Loucy (cell line): ENCODE data around the gene EPAS1.

Experiments
- H2AFZ ChIP-seq: fragments of 200-600 bp; sonication (generic); 2 replicates; pipeline ENCODE4 v1.6.0; 2016; ENCODE audit warnings: antibody characterized with exemption, mild to moderate bottlenecking, low read length, moderate library complexity
- H3F3A ChIP-seq: fragments of 200-600 bp; 2 replicates; pipeline ENCODE4 v1.6.0; 2016; ENCODE audit warnings: antibody characterized with exemption, low read depth, mild to moderate bottlenecking
- H3K27me3 ChIP-seq: fragments of 200-600 bp; sonication (generic); 2 replicates; pipeline ENCODE4 v1.6.1; 2014; ENCODE audit warnings: low read length, mild to moderate bottlenecking; ENCODE audit not compliant: insufficient read depth, poor library complexity, severe bottlenecking
- H3K36me3 ChIP-seq: fragments of 200-600 bp; sonication (generic); 2 replicates; pipeline ENCODE4 v1.6.1; 2016; ENCODE audit warnings: low read length; ENCODE audit not compliant: insufficient read depth
- H3K4me1 ChIP-seq: fragments of 200-600 bp; sonication (generic); 2 replicates; pipeline ENCODE4 v1.5.1; 2014; ENCODE audit warnings: low read length, mild to moderate bottlenecking; ENCODE audit not compliant: insufficient read depth, poor library complexity, severe bottlenecking
- H3K4me2 ChIP-seq: fragments of 200-600 bp; sonication (generic); 2 replicates; pipeline ENCODE4 v1.6.0; 2014; ENCODE audit warnings: antibody characterized with exemption, low read length, low read depth, mild to moderate bottlenecking; ENCODE audit not compliant: poor library complexity, severe bottlenecking
- H3K4me3 ChIP-seq: fragments of 200-600 bp; sonication (generic); 2 replicates; pipeline ENCODE4 v1.5.1; 2014; ENCODE audit warnings: low read length, mild to moderate bottlenecking, mixed read lengths; ENCODE audit not compliant: poor library complexity, severe bottlenecking
- H3K79me2 ChIP-seq: fragments of 200-600 bp; sonication (generic); 2 replicates; pipeline ENCODE4 v1.6.1; 2014; ENCODE audit warnings: low read length; ENCODE audit not compliant: insufficient read depth
- H3K9ac ChIP-seq: fragments of 200-600 bp; sonication (generic); 2 replicates; pipeline ENCODE4 v1.6.0; 2014; ENCODE audit warnings: mild to moderate bottlenecking, low read depth, low read length, moderate library complexity; ENCODE audit not compliant: poor library complexity, severe bottlenecking
- H3K9me2 ChIP-seq: fragments of 200-600 bp; sonication (generic); replicated peaks from 2 replicates; pipeline ENCODE4 v1.6.1; 2016; ENCODE audit warnings: low read depth, low read length, mixed read lengths
- H3K9me3 ChIP-seq: fragments of 200-600 bp; sonication (generic); 2 replicates; pipeline ENCODE4 v1.6.1; 2014; ENCODE audit warnings: mild to moderate bottlenecking, antibody characterized with exemption, low read length, low read depth; ENCODE audit not compliant: insufficient read depth
- H4K20me1 ChIP-seq: fragments of 200-600 bp; sonication (generic); 2 replicates; pipeline ENCODE4 v1.6.0; 2014; ENCODE audit warnings: antibody characterized with exemption, low read length, mild to moderate bottlenecking; ENCODE audit not compliant: insufficient read depth, poor library complexity, severe bottlenecking
- EZH2phosphoT487 ChIP-seq: fragments of 200-600 bp; IDR thresholded peaks from 2 replicates; pipeline ENCODE4 v1.6.1; 2018; ENCODE audit warnings: antibody characterized with exemption, mild to moderate bottlenecking, moderate library complexity, borderline replicate concordance
- TF ChIP-seq, protein P1 (sequence below): fragments of 200-600 bp; sonication (generic); conservative IDR thresholded peaks from 2 replicates; pipeline ENCODE4 v1.5.1; 2014; ENCODE audit warnings: mild to moderate bottlenecking, antibody characterized with exemption, low read length

Gene EPAS1

GRCh38 chr2:46377666-46378560 lies 80.7 kb downstream of the EPAS1 start:
- Histone ChIP-seq H3K9ac (no peak overlapping the region), H3K4me2 (no peak overlapping the region), H3K9me2 (no peaks in the 10 kb centered on the region), H3K9me3 (0 out of 2 replicates have a peak, but pooled peaks cover 5% of the 10 kb centered on the region), H3K4me3 (no peak overlapping the region), H3K36me3 (peaks cover 62% of the 10 kb centered on the region), H2AFZ (no peak overlapping the region), H3K4me1 (no peaks in the 10 kb centered on the region), H3K27me3 (no peaks in the 10 kb centered on the region), H4K20me1 (no peaks in the 10 kb centered on the region), H3F3A (no peaks in the 10 kb centered on the region), H3K79me2 (no peaks in the 10 kb centered on the region)
- TF ChIP-seq, protein P1, sequence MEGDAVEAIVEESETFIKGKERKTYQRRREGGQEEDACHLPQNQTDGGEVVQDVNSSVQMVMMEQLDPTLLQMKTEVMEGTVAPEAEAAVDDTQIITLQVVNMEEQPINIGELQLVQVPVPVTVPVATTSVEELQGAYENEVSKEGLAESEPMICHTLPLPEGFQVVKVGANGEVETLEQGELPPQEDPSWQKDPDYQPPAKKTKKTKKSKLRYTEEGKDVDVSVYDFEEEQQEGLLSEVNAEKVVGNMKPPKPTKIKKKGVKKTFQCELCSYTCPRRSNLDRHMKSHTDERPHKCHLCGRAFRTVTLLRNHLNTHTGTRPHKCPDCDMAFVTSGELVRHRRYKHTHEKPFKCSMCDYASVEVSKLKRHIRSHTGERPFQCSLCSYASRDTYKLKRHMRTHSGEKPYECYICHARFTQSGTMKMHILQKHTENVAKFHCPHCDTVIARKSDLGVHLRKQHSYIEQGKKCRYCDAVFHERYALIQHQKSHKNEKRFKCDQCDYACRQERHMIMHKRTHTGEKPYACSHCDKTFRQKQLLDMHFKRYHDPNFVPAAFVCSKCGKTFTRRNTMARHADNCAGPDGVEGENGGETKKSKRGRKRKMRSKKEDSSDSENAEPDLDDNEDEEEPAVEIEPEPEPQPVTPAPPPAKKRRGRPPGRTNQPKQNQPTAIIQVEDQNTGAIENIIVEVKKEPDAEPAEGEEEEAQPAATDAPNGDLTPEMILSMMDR = no peak

GRCh38 chr2:46378616-46379015 lies 81.4 kb downstream of the EPAS1 start:
- Histone ChIP-seq H3K27me3 (no peaks in the 10 kb centered on the region), H3K4me3 (no peak overlapping the region), H3K4me2 (no peak overlapping the region), H3K79me2 (no peaks in the 10 kb centered on the region), H3F3A (no peaks in the 10 kb centered on the region), H3K4me1 (no peaks in the 10 kb centered on the region), H3K9me3 (no peaks in the 10 kb centered on the region), H3K36me3 (peaks cover 55% of the 10 kb centered on the region; the same call in 1 of the 2 replicates), H3K9ac (no peak overlapping the region), H4K20me1 (no peaks in the 10 kb centered on the region), H2AFZ (no peak overlapping the region), H3K9me2 (no peaks in the 10 kb centered on the region)
- TF ChIP-seq EZH2phosphoT487 = no peak
- TF ChIP-seq, protein P1 = no peak

DNA sequence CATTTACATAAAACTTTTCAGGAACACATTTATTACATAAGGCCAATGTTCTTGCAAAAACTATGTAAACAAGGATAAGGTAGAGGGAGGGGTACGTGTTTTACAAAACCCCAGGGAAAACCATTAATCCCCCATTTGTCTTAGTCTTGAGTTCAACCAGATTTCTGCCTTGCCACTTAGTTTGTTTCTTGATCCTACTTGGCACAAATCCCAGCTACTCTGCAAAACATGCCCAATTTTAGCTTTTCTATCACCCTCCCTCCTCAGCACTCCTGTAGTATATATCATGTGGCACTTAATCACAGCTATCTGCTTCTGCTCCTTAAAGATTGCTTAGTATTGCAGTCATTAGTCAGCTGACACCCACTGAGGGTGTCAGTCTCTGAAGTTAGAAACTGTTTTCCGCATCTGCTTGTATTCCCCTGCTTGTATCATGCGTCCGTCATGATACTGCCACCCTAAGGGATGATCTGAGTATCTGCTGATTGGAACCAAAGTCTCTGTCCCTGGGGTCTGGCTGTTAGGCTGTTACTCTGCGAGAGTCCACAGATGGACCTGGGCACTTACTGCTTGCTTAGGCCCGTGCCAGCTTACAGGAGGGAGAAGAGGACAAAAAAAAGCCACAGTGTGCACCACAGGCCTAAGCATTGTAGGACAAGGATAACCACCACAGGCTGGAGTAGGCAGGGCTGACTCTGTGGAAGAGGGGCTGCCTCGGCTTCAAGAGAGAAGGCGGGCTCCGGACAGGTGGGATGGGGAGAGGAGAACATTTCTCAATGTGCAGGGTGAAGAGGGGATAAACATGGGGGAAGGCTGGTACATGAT lies 82.2 kb downstream of the EPAS1 start:
- H4K20me1 ChIP-seq = no peaks in the 10 kb centered on the region
- no peak overlapping the region for H3K9ac ChIP-seq
- no peak overlapping the region for H2AFZ ChIP-seq

More for the DNA sequence above, 82.2 kb downstream of the EPAS1 start:
- no peak overlapping the region for H3K4me2 ChIP-seq
- H3K27me3 ChIP-seq = no peaks in the 10 kb centered on the region
- no peaks in the 10 kb centered on the region for H3K79me2 ChIP-seq
- TF ChIP-seq, protein P1 = no peak
- no peak for TF ChIP-seq EZH2phosphoT487
- H3K36me3 ChIP-seq = peaks cover 47% of the 10 kb centered on the region; the same call in 1 of the 2 replicates
- no peaks in the 10 kb centered on the region for H3K4me1 ChIP-seq
- no peaks in the 10 kb centered on the region for H3K9me2 ChIP-seq
- no peaks in the 10 kb centered on the region for H3F3A ChIP-seq
- no peak overlapping the region for H3K4me3 ChIP-seq
- no peaks in the 10 kb centered on the region for H3K9me3 ChIP-seq
